Gastrocnemius medialis (tissue), 4 donors: Measurements from ENCODE around the gene RBX1.

Source experiments
- POLR2A ChIP-seq, 2 donors: fragments of 450-650 bp; IDR thresholded peaks; one replicate each; pipeline ENCODE4 v1.6.1; 2017; ENCODE audit warnings: antibody characterized with exemption in 2 of 2, mild to moderate bottlenecking in 2 of 2, moderate library complexity in 2 of 2
- TF ChIP-seq, protein P1 (sequence below), 5 experiments: fragments of 450-650 bp in 3 of 5; fragments of 200-600 bp in 2 of 5; sonication (generic) in 2 of 5; IDR thresholded peaks in 4 of 5; conservative IDR thresholded peaks in 1 of 5; 1 replicate in 4 of 5; 2 replicates in 1 of 5; pipeline ENCODE4 v1.5.1; 2016 to 2019; ENCODE audit warnings: antibody characterized with exemption in 5 of 5, mild to moderate bottlenecking in 3 of 5, moderate library complexity in 3 of 5

DNA sequence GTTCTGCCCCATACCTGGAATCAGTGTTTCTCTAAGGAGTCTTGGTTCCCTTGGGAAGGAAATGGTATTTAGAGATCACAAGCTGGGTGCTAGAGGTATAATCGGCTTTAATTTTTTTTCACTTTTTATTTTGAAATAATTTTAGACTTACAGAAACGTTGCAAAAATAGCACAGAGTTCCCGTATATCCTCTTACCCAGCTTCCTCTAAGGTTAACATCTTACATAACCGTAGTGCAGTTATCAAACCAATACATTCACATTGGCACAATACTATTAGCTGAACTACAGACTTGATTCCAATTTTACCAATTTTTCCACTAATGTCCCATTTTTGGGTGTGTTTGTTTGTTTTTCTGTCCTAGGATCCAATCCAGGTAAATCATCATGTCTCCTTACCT, 63.8 kb downstream of the RBX1 start:
- TF ChIP-seq, protein P1, sequence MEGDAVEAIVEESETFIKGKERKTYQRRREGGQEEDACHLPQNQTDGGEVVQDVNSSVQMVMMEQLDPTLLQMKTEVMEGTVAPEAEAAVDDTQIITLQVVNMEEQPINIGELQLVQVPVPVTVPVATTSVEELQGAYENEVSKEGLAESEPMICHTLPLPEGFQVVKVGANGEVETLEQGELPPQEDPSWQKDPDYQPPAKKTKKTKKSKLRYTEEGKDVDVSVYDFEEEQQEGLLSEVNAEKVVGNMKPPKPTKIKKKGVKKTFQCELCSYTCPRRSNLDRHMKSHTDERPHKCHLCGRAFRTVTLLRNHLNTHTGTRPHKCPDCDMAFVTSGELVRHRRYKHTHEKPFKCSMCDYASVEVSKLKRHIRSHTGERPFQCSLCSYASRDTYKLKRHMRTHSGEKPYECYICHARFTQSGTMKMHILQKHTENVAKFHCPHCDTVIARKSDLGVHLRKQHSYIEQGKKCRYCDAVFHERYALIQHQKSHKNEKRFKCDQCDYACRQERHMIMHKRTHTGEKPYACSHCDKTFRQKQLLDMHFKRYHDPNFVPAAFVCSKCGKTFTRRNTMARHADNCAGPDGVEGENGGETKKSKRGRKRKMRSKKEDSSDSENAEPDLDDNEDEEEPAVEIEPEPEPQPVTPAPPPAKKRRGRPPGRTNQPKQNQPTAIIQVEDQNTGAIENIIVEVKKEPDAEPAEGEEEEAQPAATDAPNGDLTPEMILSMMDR (IDR thresholded peaks at IDR 0.05 in 4 of 5, conservative IDR thresholded peaks at IDR 0.05 in 1 of 5): no peak
- no peak for TF ChIP-seq POLR2A (IDR thresholded peaks at IDR 0.05)
